ENCODE results near the gene KRTAP4-11. TPM values are rescaled to one million over a fixed set of nuclear protein-coding genes. Genes with fewer than 3 reads are reported as not detected.

Gene KRTAP4-11
- total and polyA plus RNA-seq, 2 of the 8 experiments (the other 6 are each of a cell fraction or from before 2014, with no cell fraction given) = not detected

GRCh38 chr17:41149652-41149985 is 31.4 kb upstream of the KRTAP4-11 start, which contains the start of gene KRTAP4-5:
TSS of gene KRTAP4-5 (minus strand) at chr17:41149825. CDS start at chr17:41149767, 58 bp downstream.
- Histone ChIP-seq H3K23ac (ENCODE audit: insufficient read length) (no peak within 1 kb of the TSS), H3K79me1 (ENCODE audit: low read depth, low read length) (no peaks in the 10 kb centered on the region), H3K27me3 (replicated peaks in 1 of 4; ENCODE audit: control insufficient read depth in 3 of 4, extremely low read depth in 1 of 4, insufficient read depth in 3 of 4, low read length in 3 of 4) (no peaks in the 10 kb centered on the region), H2BK5ac (ENCODE audit: low read depth, low read length) (no peak within 1 kb of the TSS), H3K9ac (replicated peaks in 1 of 4; ENCODE audit: extremely low read depth in 1 of 4, low read depth in 3 of 4, low read length in 3 of 4) (no peak within 1 kb of the TSS), H3K4ac (replicated peaks; ENCODE audit: insufficient read length, low read depth, low read length) (no peak within 1 kb of the TSS), H3K9me3 (ENCODE audit: insufficient read depth in 2 of 2, low read depth in 1 of 2, low read length in 1 of 2) (no peaks in the 10 kb centered on the region), H3K56ac (replicated peaks; ENCODE audit: insufficient read length, low read depth, low read length) (no peak within 1 kb of the TSS), H2BK120ac (replicated peaks; ENCODE audit: low read depth, low read length) (no peak within 1 kb of the TSS), H3K23me2 (ENCODE audit: low read depth, low read length) (peaks cover 2% of the 10 kb centered on the region; the same call in 1 of the 2 replicates), H3K4me3 (ENCODE audit: extremely low read depth in 1 of 4, insufficient read depth in 2 of 4, low read depth in 3 of 4, low read length in 4 of 4) (no peak within 1 kb of the TSS), H3K36me3 (ENCODE audit: control insufficient read depth in 2 of 4, insufficient read depth in 4 of 4, low read length in 3 of 4) (no peaks in the 10 kb centered on the region), H2BK15ac (ENCODE audit: low read length) (no peak within 1 kb of the TSS), H2AFZ (ENCODE audit: low read length) (no peak within 1 kb of the TSS), H4K20me1 (replicated peaks in 1 of 2; ENCODE audit: control insufficient read depth in 1 of 2, insufficient read depth in 2 of 2, low read length in 2 of 2) (no peaks in the 10 kb centered on the region), H3K4me2 (ENCODE audit: insufficient read depth in 1 of 2, low read depth in 2 of 2, low read length in 2 of 2) (no peak within 1 kb of the TSS), H3K4me1 (replicated peaks in 1 of 4; ENCODE audit: control insufficient read depth in 3 of 4, insufficient read depth in 4 of 4, low read length in 3 of 4) (no peaks in the 10 kb centered on the region), H3K79me2 (ENCODE audit: control insufficient read depth in 1 of 2, insufficient read depth in 2 of 2, low read length in 2 of 2) (no peaks in the 10 kb centered on the region), H2BK20ac (ENCODE audit: low read length) (no peak within 1 kb of the TSS), H4K5ac (ENCODE audit: insufficient read length, low read depth, low read length) (no peak within 1 kb of the TSS), H2AK5ac (ENCODE audit: low read depth, low read length) (no peak within 1 kb of the TSS), H3K27ac (ENCODE audit: low read depth, low read length) (no peak within 1 kb of the TSS), H3K14ac (ENCODE audit: insufficient read length) (no peak within 1 kb of the TSS), H2BK12ac (ENCODE audit: low read depth, low read length) (no peak within 1 kb of the TSS), H3K18ac (ENCODE audit: extremely low read depth, low read length) (no peak within 1 kb of the TSS), H4K91ac (replicated peaks; ENCODE audit: insufficient read length, low read length) (no peak within 1 kb of the TSS), H4K8ac (ENCODE audit: extremely low read depth, insufficient read depth, low read length) (no peak within 1 kb of the TSS)
- WGBS, 2 experiments (ENCODE audit: extremely low coverage in 1 of 2, insufficient coverage in 1 of 2, insufficient read length in 1 of 2, insufficient replicate concordance in 2 of 2, low coverage in 1 of 2, low lambda C conversion rate in 2 of 2, missing lambda C conversion rate in 1 of 2) = 50% methylated on average over 2 of the region's 2 CpGs; no CpG with 5 or more reads in 1 of the 2 experiments
- CTCF ChIA-PET (ENCODE audit: partially characterized antibody) = interaction anchor here (0.9 kb wide), 2 partner anchors 9 to 26 kb away, joined by 3 read pairs; no protein-coding TSS in a partner anchor
- FAIRE-seq (no peak), DNase-seq (ENCODE audit: low read depth in 1 of 2, low spot score in 2 of 2) (no peak)
- POLR2A ChIA-PET (ENCODE audit: partially characterized antibody) = no interaction called here
- no peak for TF ChIP-seq SIRT6 (IDR thresholded peaks at IDR 0.05; ENCODE audit: low read length)
- no peak for TF ChIP-seq BCL11A (IDR thresholded peaks at IDR 0.05; ENCODE audit: low read depth in 2 of 2, low read length in 2 of 2)
- TF ChIP-seq MAX (IDR thresholded peaks at IDR 0.05) = no peak
